Measurements from ENCODE around the gene SETBP1. TPM values are rescaled to one million over a fixed set of nuclear protein-coding genes. Genes with fewer than 3 reads are reported as not detected.

Gene SETBP1
- total and polyA plus RNA-seq, 5 experiments from 2014 or later, result 0.16 to 1.6 (median 1.6) TPM; not detected in 2

GRCh38 chr18:44936485-44936884 is 255.8 kb downstream of the SETBP1 start:
- no peak for ATAC-seq
- H3K36me3 Mint-ChIP-seq, result peaks cover 0 to 7% (median 0%) of the 10 kb centered on the region in 3 donors
- peaks cover 4 to 17% (median 7%) of the 10 kb centered on the region in 5 donors for H3K27me3 Mint-ChIP-seq
- H3K9me3 Mint-ChIP-seq, result peaks cover 0 to 29% (median 10%) of the 10 kb centered on the region in 9 donors
- no peak overlapping the region for H3K27ac Mint-ChIP-seq
- no peak for DNase-seq
- no peak overlapping the region for H3K4me3 Mint-ChIP-seq
- H3K4me1 Mint-ChIP-seq, result peaks cover 0 to 6% (median 0%) of the 10 kb centered on the region in 4 donors
- POLR2A ChIA-PET, result no interaction called here

GRCh38 chr18:44937960-44938719 is 257.5 kb downstream of the SETBP1 start:
- DNase-seq, result no peak
- H3K36me3 Mint-ChIP-seq, result peaks cover 0 to 2% (median 0%) of the 10 kb centered on the region in 3 donors
- H3K4me1 Mint-ChIP-seq, result no peaks in the 10 kb centered on the region
- POLR2A ChIA-PET, result no interaction called here
- H3K9me3 Mint-ChIP-seq, result peaks cover 0 to 12% (median 2%) of the 10 kb centered on the region in 9 donors
- H3K4me3 Mint-ChIP-seq, result no peak overlapping the region
- no peak overlapping the region for H3K27ac Mint-ChIP-seq
- ATAC-seq, result no peak
- peaks cover 5 to 17% (median 7%) of the 10 kb centered on the region in 5 donors for H3K27me3 Mint-ChIP-seq

- H3K4me3 Mint-ChIP-seq, result no peak overlapping the region
- peaks cover 0 to 7% (median 2%) of the 10 kb centered on the region in 9 donors for H3K9me3 Mint-ChIP-seq
- peaks cover 0 to 2% (median 0%) of the 10 kb centered on the region in 3 donors for H3K36me3 Mint-ChIP-seq
- no peaks in the 10 kb centered on the region for H3K4me1 Mint-ChIP-seq
- POLR2A ChIA-PET, result no interaction called here
- peaks cover 5 to 17% (median 7%) of the 10 kb centered on the region in 5 donors for H3K27me3 Mint-ChIP-seq
- no peak overlapping the region for H3K27ac Mint-ChIP-seq
- ATAC-seq (no peak), DNase-seq (no peak)
Measured at GRCh38 chr18:44938720-44939665, 258.3 kb downstream of the SETBP1 start.

- H3K27me3 Mint-ChIP-seq, result peaks cover 0 to 9% (median 5%) of the 10 kb centered on the region in 5 donors
- no peaks in the 10 kb centered on the region for H3K9me3 Mint-ChIP-seq
- no peak overlapping the region for H3K4me3 Mint-ChIP-seq
- POLR2A ChIA-PET, result no interaction called here
- H3K27ac Mint-ChIP-seq, result no peak overlapping the region
- H3K4me1 Mint-ChIP-seq, result no peaks in the 10 kb centered on the region
- ATAC-seq, result no peak
- no peak for DNase-seq
- no peaks in the 10 kb centered on the region for H3K36me3 Mint-ChIP-seq
Measured at GRCh38 chr18:44941516-44941915, 260.8 kb downstream of the SETBP1 start.

GRCh38 chr18:44942073-44942472 is 261.4 kb downstream of the SETBP1 start:
- no peaks in the 10 kb centered on the region for H3K4me1 Mint-ChIP-seq
- DNase-seq, result no peak
- H3K27ac Mint-ChIP-seq, result no peak overlapping the region
- H3K27me3 Mint-ChIP-seq, result peaks cover 0 to 9% (median 5%) of the 10 kb centered on the region in 5 donors
- no peaks in the 10 kb centered on the region for H3K9me3 Mint-ChIP-seq
- no peak for ATAC-seq
- POLR2A ChIA-PET, result no interaction called here
- no peak overlapping the region for H3K4me3 Mint-ChIP-seq
- no peaks in the 10 kb centered on the region for H3K36me3 Mint-ChIP-seq

GRCh38 chr18:44943311-44943881 is 262.7 kb downstream of the SETBP1 start:
- Mint-ChIP-seq H3K4me1 (no peaks in the 10 kb centered on the region), H3K36me3 (no peaks in the 10 kb centered on the region), H3K4me3 (no peak overlapping the region), H3K27ac (no peak overlapping the region), H3K9me3 (no peaks in the 10 kb centered on the region), H3K27me3 (peaks cover 0 to 3% (median 0%) of the 10 kb centered on the region in 5 donors)
- POLR2A ChIA-PET, result no interaction called here
- ATAC-seq, result no peak
- DNase-seq, result no peak

- DNase-seq (no peak), ATAC-seq (no peak)
- H3K27ac Mint-ChIP-seq, result no peak overlapping the region
- no peaks in the 10 kb centered on the region for H3K4me1 Mint-ChIP-seq
- peaks cover 0 to 3% (median 0%) of the 10 kb centered on the region in 5 donors for H3K27me3 Mint-ChIP-seq
- POLR2A ChIA-PET, result no interaction called here
- H3K36me3 Mint-ChIP-seq, result no peaks in the 10 kb centered on the region
- no peaks in the 10 kb centered on the region for H3K9me3 Mint-ChIP-seq
- H3K4me3 Mint-ChIP-seq, result no peak overlapping the region
Measured at GRCh38 chr18:44944461-44944860, 263.8 kb downstream of the SETBP1 start.

GRCh38 chr18:44945888-44946401 is 265.3 kb downstream of the SETBP1 start:
- no peak for ATAC-seq
- Mint-ChIP-seq H3K27ac (no peak overlapping the region), H3K4me3 (no peak overlapping the region), H3K4me1 (no peaks in the 10 kb centered on the region), H3K36me3 (no peaks in the 10 kb centered on the region), H3K9me3 (no peaks in the 10 kb centered on the region), H3K27me3 (peaks cover 0 to 3% (median 0%) of the 10 kb centered on the region in 5 donors)
- POLR2A ChIA-PET, result no interaction called here
- DNase-seq, result no peak

- H3K4me1 Mint-ChIP-seq, result no peaks in the 10 kb centered on the region
- H3K4me3 Mint-ChIP-seq, result no peak overlapping the region
- H3K36me3 Mint-ChIP-seq, result no peaks in the 10 kb centered on the region
- POLR2A ChIA-PET, result no interaction called here
- no peak overlapping the region for H3K27ac Mint-ChIP-seq
- no peaks in the 10 kb centered on the region for H3K9me3 Mint-ChIP-seq
- no peak for ATAC-seq
- H3K27me3 Mint-ChIP-seq, result peaks cover 0 to 1% (median 0%) of the 10 kb centered on the region in 5 donors
- DNase-seq, result no peak
Measured at GRCh38 chr18:44946529-44947113, 265.9 kb downstream of the SETBP1 start.

- H3K27me3 Mint-ChIP-seq, result no peaks in the 10 kb centered on the region
- DNase-seq (no peak), ATAC-seq (no peak)
- no peak overlapping the region for H3K27ac Mint-ChIP-seq
- no peak overlapping the region for H3K4me3 Mint-ChIP-seq
- POLR2A ChIA-PET, result no interaction called here
- H3K9me3 Mint-ChIP-seq, result no peaks in the 10 kb centered on the region
- no peaks in the 10 kb centered on the region for H3K36me3 Mint-ChIP-seq
- H3K4me1 Mint-ChIP-seq, result no peaks in the 10 kb centered on the region
Measured at GRCh38 chr18:44949967-44950366, 269.3 kb downstream of the SETBP1 start.

- DNase-seq (no peak), ATAC-seq (no peak)
- Mint-ChIP-seq H3K27ac (no peak overlapping the region), H3K4me3 (no peak overlapping the region), H3K27me3 (no peaks in the 10 kb centered on the region), H3K9me3 (no peaks in the 10 kb centered on the region), H3K36me3 (no peaks in the 10 kb centered on the region), H3K4me1 (no peaks in the 10 kb centered on the region)
- POLR2A ChIA-PET, result no interaction called here
Measured at GRCh38 chr18:44950685-44951195, 270.1 kb downstream of the SETBP1 start.

GRCh38 chr18:44951748-44952147 is 271.1 kb downstream of the SETBP1 start:
- no peaks in the 10 kb centered on the region for H3K27me3 Mint-ChIP-seq
- H3K4me3 Mint-ChIP-seq, result no peak overlapping the region
- POLR2A ChIA-PET, result no interaction called here
- H3K36me3 Mint-ChIP-seq, result no peaks in the 10 kb centered on the region
- no peaks in the 10 kb centered on the region for H3K4me1 Mint-ChIP-seq
- ATAC-seq (no peak), DNase-seq (no peak)
- H3K9me3 Mint-ChIP-seq, result no peaks in the 10 kb centered on the region
- no peak overlapping the region for H3K27ac Mint-ChIP-seq
